HepG2 (cell line): ENCODE results near the gene IFIT3. TPM values are rescaled to one million over a fixed set of nuclear protein-coding genes. Genes with fewer than 3 reads are reported as not detected.
"Not testable (repeated sequence)": the region's sequence is repeated elsewhere in the genome, so short reads cannot be mapped to it uniquely, and the experiment has no call there.

Source experiments
- ATAC-seq: fragments of 200-7000 bp; cut with Tn5 transposase; 3 replicates; pipeline ENCODE4 v1.9.1; 2020; ENCODE audit warnings: mild to moderate bottlenecking, moderate library complexity
- BruUV-seq: library from RNA; stranded (reverse); fragments of 400-500 nt; replicated peaks from 2 replicates; lab custom pipeline; 2021; lab: Mats Ljungman, UMichigan
- CTCF ChIA-PET: fragments of 300-600 bp; formaldehyde crosslinking; extraction: SDS; loops from one replicate; lab custom pipeline; 2021; ENCODE audit warnings: low total read pairs, inconsistent platforms, low intra/inter-chr PET ratio; lab: Yijun Ruan, JAX
- POLR2A ChIA-PET: fragments of 350-600 bp; sonication (Branson Sonifier 250); formaldehyde crosslinking; loops from one replicate; lab custom pipeline; 2020; ENCODE audit warnings: antibody characterized with exemption, inconsistent platforms; lab: Yijun Ruan, JAX
- DNase-seq: peaks from one replicate; pipeline ENCODE4 v3.0.0-alpha.2; 2015; ENCODE audit warnings: low spot score
- FAIRE-seq: peaks from 3 replicates; lab custom pipeline; 2011; peaks lifted over from hg19 to GRCh38; lab: Jason Lieb, UNC
- H2AFZ ChIP-seq: one replicate; pipeline ENCODE4 v1.6.1; 2011; ENCODE audit warnings: low read length, inconsistent platforms
- H3K27ac ChIP-seq: fragments of 300-600 bp; 3 replicates; pipeline ENCODE4 v1.8.0; 2011; ENCODE audit warnings: mixed run types, mild to moderate bottlenecking, mixed read lengths, low read length, inconsistent platforms; ENCODE audit not compliant: insufficient read depth; ENCODE audit errors: extremely low read length
- H3K27me3 ChIP-seq, 2 experiments: fragments of 200-600 bp in 1 of 2; 2 replicates in 1 of 2; 3 replicates in 1 of 2; pipeline versions ENCODE4 v1.6.0 to v1.8.0; 2011; ENCODE audit warnings: low read length in 2 of 2, mild to moderate bottlenecking in 2 of 2, moderate library complexity in 2 of 2, inconsistent platforms in 1 of 2; ENCODE audit not compliant: insufficient read depth in 2 of 2, control insufficient read depth in 1 of 2
- H3K36me3 ChIP-seq, 2 experiments: fragments of 200-600 bp in 1 of 2; replicated peaks in 1 of 2; 2 replicates in 1 of 2; 3 replicates in 1 of 2; pipeline versions ENCODE4 v1.5.1 to v1.8.0; 2011; ENCODE audit warnings: low read length in 2 of 2, inconsistent platforms in 1 of 2; ENCODE audit not compliant: insufficient read depth in 2 of 2, control insufficient read depth in 1 of 2
- H3K4me1 ChIP-seq: 2 replicates; pipeline ENCODE4 v1.5.1; 2012; ENCODE audit warnings: low read length, inconsistent platforms; ENCODE audit not compliant: insufficient read depth
- H3K4me2 ChIP-seq: 2 replicates; pipeline ENCODE4 v1.6.0; 2011; ENCODE audit warnings: low read depth, low read length, inconsistent platforms
- H3K4me3 ChIP-seq, 3 experiments: fragments of 200-600 bp in 1 of 3; sonication (generic), shearing (Covaris generic) in 1 of 3; replicated peaks in 1 of 3; 2 replicates each; pipeline ENCODE4 v1.5.1; 2011 to 2016; ENCODE audit warnings: low read length in 3 of 3, inconsistent platforms in 2 of 3, low read depth in 2 of 3, mild to moderate bottlenecking in 2 of 3, control low read depth in 1 of 3, mixed read lengths in 1 of 3; ENCODE audit not compliant: insufficient read depth in 1 of 3
- H3K79me2 ChIP-seq: one replicate; pipeline ENCODE4 v1.6.1; 2011; ENCODE audit warnings: low read length, inconsistent platforms; ENCODE audit not compliant: insufficient read depth
- H3K9ac ChIP-seq: 2 replicates; pipeline ENCODE4 v1.6.0; 2011; ENCODE audit warnings: mild to moderate bottlenecking, low read depth, low read length, inconsistent platforms; ENCODE audit not compliant: insufficient read depth
- H3K9me3 ChIP-seq: 2 replicates; pipeline ENCODE4 v1.5.1; 2012; ENCODE audit warnings: mild to moderate bottlenecking, low read length
- H4K20me1 ChIP-seq: 2 replicates; pipeline ENCODE4 v1.6.0; 2011; ENCODE audit warnings: inconsistent platforms, mild to moderate bottlenecking, low read length, moderate library complexity; ENCODE audit not compliant: insufficient read depth
- CENPX ChIP-seq: sonication (generic); formaldehyde crosslinking; IDR thresholded peaks from 2 replicates; pipeline ENCODE4 v1.9.0; 2021; ENCODE audit warnings: mild to moderate bottlenecking, missing genetic modification reagents, moderate library complexity
- KAT8 ChIP-seq: IDR thresholded peaks from 2 replicates; pipeline ENCODE4 v1.6.1; 2016; ENCODE audit warnings: missing genetic modification reagents, missing compliant biosample characterization
- MEIS1 ChIP-seq: sonication (generic); formaldehyde crosslinking; IDR thresholded peaks from 2 replicates; pipeline ENCODE4 v1.9.0; 2021; ENCODE audit warnings: mild to moderate bottlenecking, missing genetic modification reagents, moderate library complexity, borderline replicate concordance
- MIER2 ChIP-seq: IDR thresholded peaks from 2 replicates; pipeline ENCODE4 v1.6.1; 2016; ENCODE audit warnings: missing biosample characterization, missing genetic modification reagents
- WGBS: methylation state at CpG from one replicate; pipeline ENCODE4 v1.1.6; 2017; ENCODE audit warnings: low lambda C conversion rate; 5-methylcytosine and 5-hydroxymethylcytosine counted together
- in situ Hi-C: cut with HindIII; loops from 2 replicates; pipeline ENCODE4 v1.10.0; 2017; ENCODE audit warnings: low pct_unique_long_range_greater_than_20kb; ENCODE audit not compliant: extremely low pct_ligation_motif_present
- intact Hi-C: fragments of 100-400 bp; cut with micrococcal nuclease; formaldehyde crosslinking; loops from one replicate; pipeline ENCODE4 v1.10.0; 2022; ENCODE audit not compliant: unreplicated experiment
- polyA plus RNA-seq, 8 experiments: library from polyadenylated mRNA; depleted of rRNA in 3 of 8; stranded (reverse) in 7 of 8; unstranded in 1 of 8; fragments of >200 nt; fragmentation: Illumina TruSeq in 4 of 8; extraction: Trizol in 4 of 8; gene quantifications; 2 replicates each; pipeline versions ENCODE4 v1.2.1 to v1.2.3, GENCODE V29; 2011 to 2016; ENCODE audit warnings: low read depth in 4 of 8, missing spikeins in 1 of 8, mixed read lengths in 1 of 8; ENCODE audit not compliant: insufficient read depth in 1 of 8
- total RNA-seq, 5 experiments: library from RNA; depleted of rRNA; stranded (reverse); fragments of >200 nt; fragmentation: Illumina TruSeq; extraction: Trizol; gene quantifications; 2 replicates each; pipeline ENCODE4 v1.2.3, GENCODE V29; 2016; ENCODE audit warnings: low read depth in 1 of 5
- TF ChIP-seq, protein P1 (sequence below): sonication (generic); formaldehyde crosslinking; IDR thresholded peaks from 2 replicates; pipeline ENCODE4 v1.4.0; 2020; ENCODE audit warnings: missing genetic modification reagents, mild to moderate bottlenecking, borderline replicate concordance

IFIT3 gene
- total and polyA plus RNA-seq, 2 of the 13 experiments (the other 11 are each of a cell fraction or from before 2014, with no cell fraction given), result 0.48 to 3.1 TPM

DNA sequence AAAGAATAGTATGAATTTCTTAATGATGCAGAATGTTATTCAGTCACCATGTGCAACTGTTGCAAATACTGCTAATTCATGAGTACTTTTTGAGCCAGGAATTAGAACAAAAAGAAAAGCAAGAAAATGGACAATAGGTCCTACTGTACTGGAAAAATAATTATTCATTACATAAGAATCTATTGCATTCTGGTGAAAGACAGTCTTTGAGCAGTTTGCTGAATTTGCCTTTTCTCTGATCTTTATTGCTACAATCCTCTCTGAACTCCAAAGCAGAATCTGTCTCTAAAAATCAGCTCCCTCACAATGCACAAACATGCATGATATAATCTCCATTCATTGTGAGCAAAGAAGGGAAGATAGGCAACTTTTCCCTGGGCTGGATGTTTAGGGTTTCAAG, 13.1 kb upstream of the IFIT3 start:
- no TSS peak for BruUV-seq

DNA sequence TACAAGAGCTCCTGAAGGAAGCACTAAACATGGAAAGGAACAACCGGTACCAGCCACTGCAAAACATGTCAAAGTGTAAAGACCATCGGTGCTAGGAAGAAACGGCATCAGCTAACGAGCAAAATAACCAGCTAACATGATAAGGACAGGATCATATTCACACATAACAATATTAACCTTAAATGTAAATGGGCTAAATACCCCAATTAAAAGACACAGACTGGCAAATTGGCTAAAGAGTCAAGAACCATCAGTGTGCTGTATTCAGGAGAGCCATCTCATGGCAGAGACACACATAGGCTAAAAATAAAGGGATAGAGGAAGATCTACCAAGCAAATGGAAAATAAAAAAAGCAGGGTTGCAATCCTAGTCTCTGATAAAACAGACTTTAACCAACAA, 9.8 kb upstream of the IFIT3 start:
- intact Hi-C loops, H3K4me1 ChIP-seq, H3K9me3 ChIP-seq, CTCF ChIA-PET, in situ Hi-C loops, H3K4me2 ChIP-seq, FAIRE-seq, BruUV-seq, H3K79me2 ChIP-seq, H3K36me3 ChIP-seq, H3K4me3 ChIP-seq, POLR2A ChIA-PET, DNase-seq, H2AFZ ChIP-seq, H3K27ac ChIP-seq, ATAC-seq, H4K20me1 ChIP-seq, H3K9ac ChIP-seq, H3K27me3 ChIP-seq: not testable (repeated sequence)
- WGBS, result 65% methylated on average over 4 of the region's 4 CpGs

More for the DNA sequence above, 13.1 kb upstream of the IFIT3 start:
- Histone ChIP-seq H3K4me2 (no peak overlapping the region), H3K27me3 (no peaks in the 10 kb centered on the region), H3K79me2 (no peaks in the 10 kb centered on the region), H3K9me3 (no peaks in the 10 kb centered on the region), H4K20me1 (no peaks in the 10 kb centered on the region), H3K4me1 (peaks cover 8% of the 10 kb centered on the region), H3K9ac (no peak overlapping the region), H2AFZ (no peak overlapping the region), H3K4me3 (no peak overlapping the region), H3K36me3 (no peaks in the 10 kb centered on the region), H3K27ac (no peak overlapping the region)
- in situ Hi-C loops, result no loop called here
- CTCF ChIA-PET, result no interaction called here
- POLR2A ChIA-PET, result no interaction called here
- FAIRE-seq, result no peak
- ATAC-seq, result no peak
- DNase-seq, result no peak
- TF ChIP-seq MIER2 (CRISPR knock-in tag) (no peak), CENPX (CRISPR knock-in tag) (no peak), MEIS1 (CRISPR knock-in tag) (no peak), KAT8 (CRISPR knock-in tag) (no peak)
- TF ChIP-seq, protein P1, sequence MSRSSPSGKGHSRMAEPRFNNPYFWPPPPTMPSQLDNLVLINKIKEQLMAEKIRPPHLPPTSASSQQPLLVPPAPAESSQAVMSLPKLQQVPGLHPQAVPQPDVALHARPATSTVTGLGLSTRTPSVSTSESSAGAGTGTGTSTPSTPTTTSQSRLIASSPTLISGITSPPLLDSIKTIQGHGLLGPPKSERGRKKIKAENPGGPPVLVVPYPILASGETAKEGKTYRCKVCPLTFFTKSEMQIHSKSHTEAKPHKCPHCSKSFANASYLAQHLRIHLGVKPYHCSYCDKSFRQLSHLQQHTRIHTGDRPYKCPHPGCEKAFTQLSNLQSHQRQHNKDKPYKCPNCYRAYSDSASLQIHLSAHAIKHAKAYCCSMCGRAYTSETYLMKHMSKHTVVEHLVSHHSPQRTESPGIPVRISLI (CRISPR knock-in tag), result no peak
- intact Hi-C loops, result no loop called here

DNA sequence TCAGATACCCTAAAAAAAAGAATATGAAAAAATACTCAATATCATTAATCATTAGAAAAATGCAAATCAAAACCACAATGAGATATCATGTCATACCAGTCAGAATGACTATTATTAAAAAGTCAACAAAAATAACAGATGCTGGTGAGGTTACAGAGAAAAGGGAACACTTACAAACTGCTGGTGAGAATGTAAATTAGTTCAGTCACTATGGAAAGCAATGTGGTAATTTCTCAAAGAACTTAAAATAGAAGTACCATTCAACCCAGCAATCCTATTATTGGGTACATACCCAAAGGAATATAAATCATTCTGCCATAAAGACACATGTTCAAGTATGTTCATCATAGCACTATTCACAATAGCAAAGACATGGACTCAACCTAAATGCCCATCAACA, 2.7 kb upstream of the IFIT3 start:
- H3K27ac ChIP-seq, BruUV-seq, H3K36me3 ChIP-seq, H3K9me3 ChIP-seq, CTCF ChIA-PET, ATAC-seq, H3K27me3 ChIP-seq, FAIRE-seq, H2AFZ ChIP-seq, H3K4me3 ChIP-seq, in situ Hi-C loops, H3K79me2 ChIP-seq, POLR2A ChIA-PET, intact Hi-C loops, DNase-seq, H4K20me1 ChIP-seq, H3K9ac ChIP-seq, H3K4me2 ChIP-seq: not testable (repeated sequence)
- peaks cover 18% of the 10 kb centered on the region for H3K4me1 ChIP-seq

DNA sequence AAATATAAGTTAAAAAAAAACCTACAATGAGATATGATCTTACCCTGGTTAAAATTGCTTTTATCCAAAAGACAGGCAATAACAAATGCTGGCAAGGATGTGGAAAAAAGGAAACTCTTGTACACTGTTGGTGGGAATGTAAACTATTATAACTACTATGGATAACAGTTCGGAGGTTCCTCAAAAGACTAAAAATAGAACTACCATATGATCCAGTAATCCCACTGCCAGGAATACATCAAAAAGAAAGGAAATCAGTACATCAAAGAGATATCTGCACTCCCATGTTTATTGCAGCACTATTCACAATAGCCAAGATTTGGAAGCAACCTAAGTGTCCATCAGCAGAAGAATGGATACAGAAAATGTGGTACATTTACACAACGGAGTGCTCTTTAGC, 1.9 kb upstream of the IFIT3 start:
- intact Hi-C loops, H3K9me3 ChIP-seq, H3K4me2 ChIP-seq, H3K27me3 ChIP-seq, BruUV-seq, H3K9ac ChIP-seq, H3K36me3 ChIP-seq, FAIRE-seq, H2AFZ ChIP-seq, CTCF ChIA-PET, H3K27ac ChIP-seq, H3K4me3 ChIP-seq, POLR2A ChIA-PET, ATAC-seq, H3K79me2 ChIP-seq, in situ Hi-C loops, H4K20me1 ChIP-seq, DNase-seq: not testable (repeated sequence)
- 12% methylated on average over 2 of the region's 2 CpGs for WGBS
- H3K4me1 ChIP-seq, result peaks cover 25% of the 10 kb centered on the region
